Measurements from ENCODE around the gene EHD4.

The EHD4 gene

DNA sequence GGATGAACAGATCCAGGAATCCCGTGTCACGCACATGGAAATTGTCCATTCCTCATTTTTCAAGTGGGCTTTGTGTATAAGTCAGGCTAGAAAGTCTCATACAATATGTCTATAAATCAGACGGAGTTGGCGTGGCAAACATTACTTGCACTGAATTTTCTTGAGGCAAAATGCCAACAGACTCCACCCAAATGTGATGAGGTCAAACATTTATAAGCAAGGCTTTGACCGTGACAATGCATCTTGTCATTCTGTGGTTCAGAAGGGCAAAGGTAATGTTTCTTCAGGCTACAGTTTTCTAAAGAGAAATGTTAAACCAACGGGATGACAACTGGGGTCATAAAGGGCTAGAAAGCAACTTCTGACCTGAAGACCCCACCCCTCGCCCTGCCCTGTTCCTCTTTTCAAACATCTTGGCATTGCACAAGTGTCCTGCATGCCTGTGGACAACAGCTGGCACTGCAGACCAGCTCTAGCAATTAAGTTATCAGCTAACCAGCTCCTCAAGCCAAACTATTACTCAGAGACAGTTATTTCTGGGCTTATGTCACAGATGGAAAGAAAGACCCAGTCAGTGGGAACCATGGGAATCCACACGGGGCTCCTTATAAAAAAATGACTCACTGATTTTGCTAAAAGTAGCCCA is 42.0 kb downstream of the EHD4 start:
- TF ChIP-seq, protein P1, sequence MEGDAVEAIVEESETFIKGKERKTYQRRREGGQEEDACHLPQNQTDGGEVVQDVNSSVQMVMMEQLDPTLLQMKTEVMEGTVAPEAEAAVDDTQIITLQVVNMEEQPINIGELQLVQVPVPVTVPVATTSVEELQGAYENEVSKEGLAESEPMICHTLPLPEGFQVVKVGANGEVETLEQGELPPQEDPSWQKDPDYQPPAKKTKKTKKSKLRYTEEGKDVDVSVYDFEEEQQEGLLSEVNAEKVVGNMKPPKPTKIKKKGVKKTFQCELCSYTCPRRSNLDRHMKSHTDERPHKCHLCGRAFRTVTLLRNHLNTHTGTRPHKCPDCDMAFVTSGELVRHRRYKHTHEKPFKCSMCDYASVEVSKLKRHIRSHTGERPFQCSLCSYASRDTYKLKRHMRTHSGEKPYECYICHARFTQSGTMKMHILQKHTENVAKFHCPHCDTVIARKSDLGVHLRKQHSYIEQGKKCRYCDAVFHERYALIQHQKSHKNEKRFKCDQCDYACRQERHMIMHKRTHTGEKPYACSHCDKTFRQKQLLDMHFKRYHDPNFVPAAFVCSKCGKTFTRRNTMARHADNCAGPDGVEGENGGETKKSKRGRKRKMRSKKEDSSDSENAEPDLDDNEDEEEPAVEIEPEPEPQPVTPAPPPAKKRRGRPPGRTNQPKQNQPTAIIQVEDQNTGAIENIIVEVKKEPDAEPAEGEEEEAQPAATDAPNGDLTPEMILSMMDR (IDR thresholded peaks at IDR 0.05): no peak

DNA sequence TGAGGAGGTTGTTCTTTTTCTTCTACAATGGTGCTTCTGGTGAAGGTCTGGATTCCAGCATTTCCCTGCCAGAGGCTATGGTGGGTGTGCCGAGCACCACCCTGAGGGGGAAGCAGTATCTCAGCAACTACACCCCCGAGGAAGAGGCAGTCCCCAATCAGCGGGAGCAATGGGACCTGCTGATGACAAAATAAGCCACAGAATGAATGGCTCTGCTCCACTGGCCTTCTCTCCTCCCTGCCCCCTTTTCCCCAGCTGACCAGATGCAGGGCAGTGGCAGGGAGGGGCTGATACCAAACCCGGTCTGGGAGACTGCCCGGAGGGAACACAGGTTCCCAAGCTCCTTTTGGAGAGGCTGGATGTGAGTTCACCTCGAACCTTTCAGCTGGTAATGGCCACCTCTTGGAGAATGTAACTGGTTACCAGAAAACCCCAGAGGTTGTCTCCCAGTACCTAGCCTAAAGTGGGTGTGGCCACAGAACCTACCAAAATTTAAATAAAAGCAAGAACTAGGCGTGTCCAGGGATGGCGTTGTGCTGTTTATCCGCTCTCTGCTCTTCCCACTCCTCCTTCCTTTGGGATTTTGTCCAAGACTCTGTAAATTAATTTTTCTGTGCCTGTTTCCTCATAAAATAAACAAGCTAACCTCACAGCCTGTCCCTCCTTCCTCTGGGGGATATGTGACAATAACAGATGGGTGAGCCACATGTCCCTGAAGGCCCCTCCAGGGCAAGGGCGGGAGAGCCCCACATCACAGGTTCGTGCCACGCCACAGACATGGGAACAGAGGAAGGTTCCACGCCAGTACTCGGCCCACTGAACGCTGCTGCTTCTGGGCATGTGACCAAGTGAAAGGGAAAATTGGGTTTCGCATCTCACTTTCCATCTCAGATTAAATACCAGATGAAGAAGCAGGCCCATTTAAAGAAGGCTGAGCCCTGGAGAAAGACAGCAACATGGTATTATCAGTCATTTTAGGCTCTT is 43.4 kb downstream of the EHD4 start:
- TF ChIP-seq, protein P1 (IDR thresholded peaks at IDR 0.05): no peak

DNA sequence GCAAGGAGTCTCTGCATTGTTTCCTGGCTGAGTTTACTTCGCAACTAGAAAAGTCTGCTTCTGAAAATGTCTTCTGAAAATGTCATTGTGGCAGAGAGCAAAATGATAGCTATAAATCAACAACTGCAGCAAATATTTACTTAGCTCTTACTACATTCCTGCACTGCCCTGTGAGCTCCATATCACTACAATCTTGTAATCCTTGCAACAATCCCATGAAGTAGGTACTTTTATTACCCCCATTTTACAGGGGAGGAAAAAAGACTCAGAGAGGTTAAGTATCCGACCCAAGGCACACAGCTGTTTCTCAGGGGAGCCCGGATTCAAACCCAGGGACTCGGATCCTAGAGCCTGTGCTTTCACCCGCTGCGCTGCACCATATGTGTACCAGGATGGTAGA is 44.3 kb downstream of the EHD4 start:
- TF ChIP-seq, protein P1 (IDR thresholded peaks at IDR 0.05): no peak

DNA sequence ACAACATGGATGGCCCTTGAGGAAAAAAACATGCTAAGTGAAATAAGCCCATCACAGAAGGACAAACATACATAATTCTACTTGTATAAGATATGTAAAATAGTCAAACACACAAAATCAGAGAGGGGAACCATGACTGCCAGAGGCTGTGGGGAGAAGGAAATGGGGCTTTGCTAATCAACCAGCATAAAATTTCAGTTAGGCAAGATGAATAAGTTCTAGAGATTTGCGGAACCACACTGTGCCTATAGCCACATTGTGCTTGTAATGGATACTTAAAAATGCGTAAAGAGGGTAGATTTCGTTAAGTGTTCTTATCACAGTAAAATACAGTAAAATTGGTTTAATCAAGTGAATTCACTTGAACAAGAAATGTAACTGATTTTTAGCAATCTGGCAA is 44.8 kb downstream of the EHD4 start:
- TF ChIP-seq, protein P1 (IDR thresholded peaks at IDR 0.05): no peak

DNA sequence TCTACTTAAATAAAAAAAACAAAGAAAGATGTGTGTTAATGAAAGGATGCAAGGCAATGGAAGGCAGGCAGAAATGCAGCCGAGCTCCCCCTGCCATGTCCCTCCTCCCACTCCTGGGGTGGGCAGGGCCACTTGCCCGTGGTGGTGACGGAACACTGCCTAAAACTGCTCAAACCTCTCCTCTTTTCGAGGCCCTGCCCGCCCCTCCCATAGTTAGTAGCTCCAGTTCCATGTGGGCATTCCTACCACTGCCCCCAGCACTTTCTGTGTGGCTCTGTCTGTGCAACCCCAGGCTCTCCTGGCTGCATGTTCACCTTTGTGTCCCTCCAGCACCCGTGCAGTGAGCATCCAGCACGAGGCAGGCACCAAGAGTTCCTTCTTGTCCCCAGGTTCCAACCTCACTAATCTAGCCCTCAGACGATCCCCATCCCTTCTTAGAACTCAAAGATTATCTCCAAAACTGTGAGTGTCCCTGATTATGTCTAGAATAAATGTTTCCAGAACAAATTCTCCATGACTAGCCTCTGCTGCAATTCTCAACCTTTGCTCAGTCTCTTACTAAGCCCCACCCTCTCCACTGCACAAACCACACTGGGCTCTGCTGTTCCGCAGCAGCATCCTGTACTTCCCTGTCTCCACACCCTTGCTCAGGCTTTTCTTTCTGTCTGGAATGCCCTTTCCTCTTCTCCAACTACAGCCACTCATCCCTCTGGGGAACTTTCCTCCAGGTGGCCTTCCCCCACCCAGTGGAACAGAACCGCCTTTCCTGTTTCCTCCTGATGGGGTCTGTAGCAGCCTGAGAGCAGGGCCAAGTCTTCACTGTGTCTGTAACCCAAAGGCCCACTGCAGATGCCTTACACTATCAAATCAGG is 45.9 kb downstream of the EHD4 start:
- TF ChIP-seq, protein P1 (IDR thresholded peaks at IDR 0.05): no peak

DNA sequence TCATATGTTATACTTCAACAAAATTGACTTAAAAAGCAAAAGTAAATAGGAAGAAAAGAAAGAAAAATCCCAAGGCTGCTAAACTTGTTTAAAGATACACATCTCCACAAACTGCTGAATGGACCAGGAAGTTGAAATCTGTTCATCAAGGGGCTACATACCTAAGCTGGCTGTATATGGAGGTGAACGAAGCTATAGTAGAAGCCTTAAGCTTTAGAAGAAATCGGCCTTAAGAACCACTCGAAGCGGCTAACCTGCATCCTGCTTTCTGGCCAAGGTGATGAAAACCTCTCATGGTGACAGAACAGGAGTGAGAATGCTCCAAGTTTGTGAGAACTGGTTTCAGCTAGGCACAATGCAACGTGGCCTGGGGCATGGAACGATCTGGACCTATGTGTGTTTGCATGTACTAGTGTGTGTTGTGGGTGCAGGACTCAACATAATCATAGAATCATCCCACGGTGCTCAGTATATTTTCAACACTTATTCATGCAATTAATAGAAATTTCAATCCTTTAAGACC is 47.2 kb downstream of the EHD4 start:
- TF ChIP-seq, protein P1 (IDR thresholded peaks at IDR 0.05): no peak

Measured in LNCAP (cell line).